Activated CD4-positive, alpha-beta T cell treated with anti-CD3 and anti-CD28 coated beads, Interleukin-2, Interleukin-4, amounts not matched to agents 100 ng/mL and 50 ng/mL, durations not matched to agents 16 hours and 8 hours (primary cell): ENCODE results near the gene NOD2.

Experiments used
- DNase-seq: peaks from one replicate; pipeline ENCODE4 v3.0.0-alpha.2; 2020; ENCODE audit warnings: low spot score

The NOD2 gene

GRCh38 chr16:50692999-50693781 is at the start of gene NOD2:
NOD2 (plus strand) TSS chr16:50693606; CDS start chr16:50699496, 5,890 bp downstream.
- DNase-seq: no peak

- DNase-seq: no peak
Measured at GRCh38 chr16:50644245-50644644, 49.2 kb upstream of the NOD2 start.

GRCh38 chr16:50644729-50645128 is 48.7 kb upstream of the NOD2 start:
- peak; percentile 21 for DNase-seq

GRCh38 chr16:50645563-50646220 is 47.7 kb upstream of the NOD2 start:
- no peak for DNase-seq

GRCh38 chr16:50646345-50646744 is 47.1 kb upstream of the NOD2 start:
- no peak for DNase-seq

- no peak for DNase-seq
Measured at GRCh38 chr16:50651835-50652438, 41.5 kb upstream of the NOD2 start.

- no peak for DNase-seq
Measured at GRCh38 chr16:50652836-50653425, 40.5 kb upstream of the NOD2 start.

GRCh38 chr16:50653633-50654519 is 39.5 kb upstream of the NOD2 start:
- no peak for DNase-seq

- no peak for DNase-seq
Measured at GRCh38 chr16:50655558-50656055, 37.8 kb upstream of the NOD2 start.

GRCh38 chr16:50657241-50657640 is 36.2 kb upstream of the NOD2 start:
- no peak for DNase-seq

- DNase-seq: no peak
Measured at GRCh38 chr16:50659806-50660205, 33.6 kb upstream of the NOD2 start.

- DNase-seq: no peak
Measured at GRCh38 chr16:50662306-50662940, 31.0 kb upstream of the NOD2 start.

- DNase-seq: no peak
Measured at GRCh38 chr16:50664270-50664669, 29.1 kb upstream of the NOD2 start.

- DNase-seq: peak; percentile 84
Measured at GRCh38 chr16:50665128-50665878, 28.1 kb upstream of the NOD2 start.

GRCh38 chr16:50666658-50667496 is 26.5 kb upstream of the NOD2 start:
- peak; percentile 57 for DNase-seq

GRCh38 chr16:50667497-50668367 is 25.7 kb upstream of the NOD2 start:
- no peak for DNase-seq

- no peak for DNase-seq
Measured at GRCh38 chr16:50668368-50669008, 24.9 kb upstream of the NOD2 start.

GRCh38 chr16:50669741-50670140 is 23.7 kb upstream of the NOD2 start:
- no peak for DNase-seq
